Activated CD8-positive, alpha-beta T cell treated with anti-CD3 and anti-CD28 coated beads, Interleukin-2, amount 10 ng/mL, durations not matched to agents 7 days and 5 days (primary cell): ENCODE results near the gene DSCAM. TPM values are rescaled to one million over a fixed set of nuclear protein-coding genes. Genes with fewer than 3 reads are reported as not detected.
"Not testable (repeated sequence)": the region's sequence is repeated elsewhere in the genome, so short reads cannot be mapped to it uniquely, and the experiment has no call there.

Experiments
- ATAC-seq: fragments of 150-1000 bp; cut with Tn5 transposase; one replicate; pipeline ENCODE4 v1.10.0; 2021; ENCODE audit warnings: moderate library complexity
- CTCF ChIA-PET: fragments of 350-600 bp; sonication (Branson Sonifier 250); formaldehyde crosslinking; loops from one replicate; lab custom pipeline; 2021; ENCODE audit warnings: antibody characterized with exemption; lab: Charles Lee
- POLR2A ChIA-PET: fragments of 350-600 bp; sonication (Branson Sonifier 250); formaldehyde crosslinking; loops from one replicate; lab custom pipeline; 2021; ENCODE audit warnings: antibody characterized with exemption; lab: Charles Lee
- DNase-seq: peaks from one replicate; pipeline ENCODE4 v3.0.0-alpha.2; 2020
- H3K27ac Mint-ChIP-seq: one replicate; pipeline ENCODE4 v1.8.0; 2021; ENCODE audit warnings: mild to moderate bottlenecking, mixed read lengths
- H3K27me3 Mint-ChIP-seq: one replicate; pipeline ENCODE4 v1.8.0; 2021; ENCODE audit warnings: low read depth, mixed read lengths
- H3K36me3 Mint-ChIP-seq: one replicate; pipeline ENCODE4 v1.8.0; 2021; ENCODE audit warnings: low read depth, mixed read lengths
- H3K4me1 Mint-ChIP-seq: one replicate; pipeline ENCODE4 v1.8.0; 2021; ENCODE audit warnings: low read depth, mixed read lengths
- H3K4me3 Mint-ChIP-seq: one replicate; pipeline ENCODE4 v1.8.0; 2021; ENCODE audit warnings: mild to moderate bottlenecking, mixed read lengths
- H3K9me3 Mint-ChIP-seq: one replicate; pipeline ENCODE4 v1.8.0; 2022; ENCODE audit warnings: mixed read lengths; ENCODE audit not compliant: insufficient read depth
- total RNA-seq, 2 experiments: library from RNA; stranded (reverse); gene quantifications; one replicate each; pipeline ENCODE4 v1.2.3, GENCODE V29; 2021

The DSCAM gene, protein sequence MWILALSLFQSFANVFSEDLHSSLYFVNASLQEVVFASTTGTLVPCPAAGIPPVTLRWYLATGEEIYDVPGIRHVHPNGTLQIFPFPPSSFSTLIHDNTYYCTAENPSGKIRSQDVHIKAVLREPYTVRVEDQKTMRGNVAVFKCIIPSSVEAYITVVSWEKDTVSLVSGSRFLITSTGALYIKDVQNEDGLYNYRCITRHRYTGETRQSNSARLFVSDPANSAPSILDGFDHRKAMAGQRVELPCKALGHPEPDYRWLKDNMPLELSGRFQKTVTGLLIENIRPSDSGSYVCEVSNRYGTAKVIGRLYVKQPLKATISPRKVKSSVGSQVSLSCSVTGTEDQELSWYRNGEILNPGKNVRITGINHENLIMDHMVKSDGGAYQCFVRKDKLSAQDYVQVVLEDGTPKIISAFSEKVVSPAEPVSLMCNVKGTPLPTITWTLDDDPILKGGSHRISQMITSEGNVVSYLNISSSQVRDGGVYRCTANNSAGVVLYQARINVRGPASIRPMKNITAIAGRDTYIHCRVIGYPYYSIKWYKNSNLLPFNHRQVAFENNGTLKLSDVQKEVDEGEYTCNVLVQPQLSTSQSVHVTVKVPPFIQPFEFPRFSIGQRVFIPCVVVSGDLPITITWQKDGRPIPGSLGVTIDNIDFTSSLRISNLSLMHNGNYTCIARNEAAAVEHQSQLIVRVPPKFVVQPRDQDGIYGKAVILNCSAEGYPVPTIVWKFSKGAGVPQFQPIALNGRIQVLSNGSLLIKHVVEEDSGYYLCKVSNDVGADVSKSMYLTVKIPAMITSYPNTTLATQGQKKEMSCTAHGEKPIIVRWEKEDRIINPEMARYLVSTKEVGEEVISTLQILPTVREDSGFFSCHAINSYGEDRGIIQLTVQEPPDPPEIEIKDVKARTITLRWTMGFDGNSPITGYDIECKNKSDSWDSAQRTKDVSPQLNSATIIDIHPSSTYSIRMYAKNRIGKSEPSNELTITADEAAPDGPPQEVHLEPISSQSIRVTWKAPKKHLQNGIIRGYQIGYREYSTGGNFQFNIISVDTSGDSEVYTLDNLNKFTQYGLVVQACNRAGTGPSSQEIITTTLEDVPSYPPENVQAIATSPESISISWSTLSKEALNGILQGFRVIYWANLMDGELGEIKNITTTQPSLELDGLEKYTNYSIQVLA (N-terminal part only)
- total RNA-seq, result not detected

DNA sequence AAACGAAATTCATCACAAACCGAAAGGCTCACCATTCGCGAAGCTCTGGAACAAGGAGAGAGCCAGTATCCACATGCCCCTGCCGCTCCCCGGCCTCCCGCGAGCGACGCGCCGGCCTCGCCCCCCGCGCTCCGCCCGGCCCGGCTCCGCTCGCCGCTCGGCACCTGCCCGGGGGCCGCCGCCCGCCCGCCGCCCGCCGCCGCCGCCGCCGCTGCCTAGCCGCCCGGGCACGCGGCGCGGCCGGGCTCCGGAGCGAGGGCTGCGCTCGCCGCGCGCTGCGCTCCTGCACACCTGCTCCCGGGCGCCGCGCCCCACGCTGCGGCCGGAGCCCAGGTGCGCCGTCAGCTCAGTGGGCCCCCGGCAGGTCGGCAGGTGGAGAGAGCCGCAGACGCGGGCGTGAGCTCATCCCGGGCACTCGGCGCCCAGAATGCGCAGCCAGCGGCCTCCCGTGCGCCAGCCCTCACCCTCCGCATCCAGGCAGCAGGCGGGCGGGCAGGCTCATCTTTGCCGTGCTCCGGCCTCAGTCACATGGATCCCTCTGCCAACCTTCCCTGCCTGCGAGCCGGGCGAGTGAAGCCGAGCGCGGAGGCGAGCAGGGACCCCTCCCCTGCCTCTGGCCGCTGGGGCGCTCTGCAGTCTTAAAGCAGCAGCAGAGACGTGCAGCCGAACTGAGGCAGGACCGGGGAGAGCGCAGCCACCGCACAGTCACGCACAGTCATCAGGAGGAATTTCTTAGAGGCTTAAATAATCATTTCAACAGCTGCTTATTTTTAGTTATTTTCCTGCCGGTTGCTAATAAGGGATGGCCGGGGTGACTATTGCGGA lies at the start of gene DSCAM:
Gene DSCAM, minus strand, starts transcription at position 572 of the 825 bp plus-strand sequence. Its CDS starts 497 bp downstream, at position 75.
- CTCF ChIA-PET, result no interaction called here
- no peaks in the 10 kb centered on the region for H3K4me1 Mint-ChIP-seq
- ATAC-seq (no peak), DNase-seq (no peak)
- H3K27me3 Mint-ChIP-seq, result peaks cover 33% of the 10 kb centered on the region
- no peak within 1 kb of the TSS for H3K4me3 Mint-ChIP-seq
- no peak within 1 kb of the TSS for H3K27ac Mint-ChIP-seq
- H3K9me3 Mint-ChIP-seq, result no peaks in the 10 kb centered on the region
- POLR2A ChIA-PET, result no interaction called here
- no peaks in the 10 kb centered on the region for H3K36me3 Mint-ChIP-seq

DNA sequence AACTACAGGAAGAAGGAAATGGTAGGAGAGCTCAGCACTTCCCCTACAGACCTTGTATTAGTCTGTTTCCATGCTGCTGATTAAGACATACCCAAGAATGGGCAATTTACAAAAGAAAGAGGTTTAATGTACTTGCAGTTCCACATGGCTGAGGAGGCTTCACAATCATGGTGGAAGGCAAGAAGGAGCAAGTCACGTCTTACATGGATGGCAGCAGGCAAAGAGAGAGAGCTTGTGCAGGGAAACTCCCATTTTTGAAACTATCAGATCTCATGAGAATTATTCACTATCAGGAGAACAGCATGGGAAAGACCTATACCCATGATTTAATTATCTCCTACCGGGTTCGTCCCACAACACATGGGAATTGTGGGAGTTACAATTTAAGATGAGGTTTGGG lies 48.7 kb upstream of the DSCAM start:
- ATAC-seq, H3K36me3 Mint-ChIP-seq, POLR2A ChIA-PET, H3K9me3 Mint-ChIP-seq, DNase-seq, H3K4me1 Mint-ChIP-seq, H3K27me3 Mint-ChIP-seq, CTCF ChIA-PET, H3K27ac Mint-ChIP-seq, H3K4me3 Mint-ChIP-seq: not testable (repeated sequence)

DNA sequence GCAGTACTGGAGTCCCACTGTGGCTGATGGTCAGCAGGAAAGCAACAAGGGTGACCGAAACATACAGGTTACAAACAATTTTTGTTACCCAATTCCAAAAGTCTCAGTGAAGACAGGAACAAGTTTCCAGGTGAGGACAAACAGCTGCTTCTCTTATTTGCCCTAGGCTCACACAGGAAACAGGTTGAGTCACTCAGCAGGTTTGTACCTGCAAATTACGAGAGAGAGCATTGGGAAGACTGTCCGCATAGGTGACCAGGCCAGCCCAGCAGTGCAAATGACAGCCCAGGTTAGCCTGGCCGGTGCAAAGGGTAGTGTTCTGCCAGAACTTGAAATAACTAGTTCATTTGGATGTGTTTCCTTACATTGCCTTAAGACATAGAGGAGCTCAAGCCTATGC lies 40.0 kb upstream of the DSCAM start:
- ATAC-seq (no peak), DNase-seq (no peak)
- no peaks in the 10 kb centered on the region for H3K9me3 Mint-ChIP-seq
- H3K36me3 Mint-ChIP-seq, result no peaks in the 10 kb centered on the region
- no peak overlapping the region for H3K4me3 Mint-ChIP-seq
- no peaks in the 10 kb centered on the region for H3K27me3 Mint-ChIP-seq
- ChIA-PET CTCF (no interaction called here), POLR2A (no interaction called here)
- H3K27ac Mint-ChIP-seq, result no peak overlapping the region
- no peaks in the 10 kb centered on the region for H3K4me1 Mint-ChIP-seq

DNA sequence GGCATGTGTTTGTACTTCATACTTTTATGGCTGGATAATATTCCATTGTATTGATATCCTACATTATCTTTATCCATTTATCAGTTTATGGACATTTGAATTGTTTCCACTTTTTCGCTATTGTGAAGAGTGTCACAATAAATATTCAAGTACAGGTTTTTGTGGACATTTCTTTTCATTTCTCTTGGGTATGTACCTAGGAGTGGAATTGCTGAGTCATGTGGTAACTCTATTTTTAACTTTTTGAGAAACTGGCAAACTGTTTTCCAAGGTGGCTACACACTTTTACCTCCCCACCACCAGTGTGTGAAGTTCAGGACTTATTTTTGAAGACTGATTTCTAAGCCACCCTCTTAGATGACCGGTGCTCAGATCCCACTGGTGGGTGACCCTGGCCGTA lies 39.0 kb upstream of the DSCAM start:
- DNase-seq, result no peak

DNA sequence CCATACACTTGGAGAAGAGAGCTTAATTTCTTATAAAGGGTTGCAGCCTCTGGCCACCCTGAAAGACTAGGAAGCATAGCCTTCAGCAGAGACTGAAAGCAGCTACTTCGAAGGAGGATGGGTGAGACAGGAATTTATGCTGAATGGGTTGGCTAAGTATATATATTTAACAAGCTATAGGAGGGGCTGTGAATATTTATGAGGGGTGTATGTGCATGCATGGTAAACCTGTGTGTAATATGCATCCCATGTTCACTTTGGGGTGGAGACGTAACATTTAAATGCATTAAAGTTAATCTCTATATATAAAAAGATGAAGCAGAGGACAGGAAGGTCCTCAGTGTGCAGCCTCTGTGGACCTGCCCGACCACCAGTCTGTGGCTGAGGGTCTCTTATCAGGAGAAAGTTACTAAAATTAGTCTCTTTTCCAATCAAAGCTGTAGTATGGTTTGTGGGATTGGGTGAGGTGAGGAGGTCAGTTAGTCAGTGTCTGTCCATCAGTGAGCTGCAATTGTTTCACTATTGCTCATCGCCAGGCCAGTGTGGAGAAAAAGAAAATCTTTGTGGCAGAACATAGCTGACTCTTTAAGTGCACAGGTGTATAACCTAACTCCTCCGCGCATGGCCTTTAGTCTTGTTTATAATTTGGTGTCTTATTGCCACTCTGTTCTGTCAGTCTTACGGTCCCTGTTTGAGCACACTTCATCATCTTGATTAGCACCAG lies 35.4 kb upstream of the DSCAM start:
- ChIA-PET CTCF (no interaction called here), POLR2A (no interaction called here)
- Mint-ChIP-seq H3K27me3 (no peaks in the 10 kb centered on the region), H3K27ac (no peak overlapping the region), H3K9me3 (no peaks in the 10 kb centered on the region), H3K4me3 (no peak overlapping the region), H3K36me3 (no peaks in the 10 kb centered on the region), H3K4me1 (no peaks in the 10 kb centered on the region)
- DNase-seq (no peak), ATAC-seq (no peak)

More for the DNA sequence above, 39.0 kb upstream of the DSCAM start:
- ATAC-seq, result no peak
- ChIA-PET POLR2A (no interaction called here), CTCF (no interaction called here)
- no peaks in the 10 kb centered on the region for H3K36me3 Mint-ChIP-seq
- H3K9me3 Mint-ChIP-seq, result no peaks in the 10 kb centered on the region
- no peak overlapping the region for H3K27ac Mint-ChIP-seq
- H3K4me3 Mint-ChIP-seq, result no peak overlapping the region
- H3K27me3 Mint-ChIP-seq, result no peaks in the 10 kb centered on the region
- H3K4me1 Mint-ChIP-seq, result no peaks in the 10 kb centered on the region

DNA sequence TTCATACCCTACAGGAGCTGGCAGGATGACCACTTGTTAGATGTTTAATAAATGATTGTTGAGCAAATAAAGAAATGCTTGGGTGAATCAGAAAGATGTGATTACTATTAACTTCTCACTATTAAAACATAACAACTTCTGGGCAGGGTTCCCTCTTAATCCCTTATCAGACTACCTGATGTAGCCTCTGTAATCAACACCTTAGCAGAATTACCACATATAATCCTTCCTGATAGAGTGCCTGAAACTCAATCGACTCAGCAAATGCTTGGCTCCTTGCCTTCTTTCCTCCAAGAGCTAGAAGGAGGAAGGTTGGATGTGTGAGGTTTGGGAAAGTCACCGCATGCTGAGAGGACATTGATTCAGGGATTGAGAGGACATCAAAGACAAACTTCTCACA lies 34.8 kb upstream of the DSCAM start:
- ATAC-seq, result no peak
- ChIA-PET POLR2A (no interaction called here), CTCF (no interaction called here)
- H3K36me3 Mint-ChIP-seq, result no peaks in the 10 kb centered on the region
- H3K27me3 Mint-ChIP-seq, result no peaks in the 10 kb centered on the region
- DNase-seq, result no peak
- no peaks in the 10 kb centered on the region for H3K4me1 Mint-ChIP-seq
- no peak overlapping the region for H3K27ac Mint-ChIP-seq
- H3K4me3 Mint-ChIP-seq, result no peak overlapping the region
- H3K9me3 Mint-ChIP-seq, result no peaks in the 10 kb centered on the region

DNA sequence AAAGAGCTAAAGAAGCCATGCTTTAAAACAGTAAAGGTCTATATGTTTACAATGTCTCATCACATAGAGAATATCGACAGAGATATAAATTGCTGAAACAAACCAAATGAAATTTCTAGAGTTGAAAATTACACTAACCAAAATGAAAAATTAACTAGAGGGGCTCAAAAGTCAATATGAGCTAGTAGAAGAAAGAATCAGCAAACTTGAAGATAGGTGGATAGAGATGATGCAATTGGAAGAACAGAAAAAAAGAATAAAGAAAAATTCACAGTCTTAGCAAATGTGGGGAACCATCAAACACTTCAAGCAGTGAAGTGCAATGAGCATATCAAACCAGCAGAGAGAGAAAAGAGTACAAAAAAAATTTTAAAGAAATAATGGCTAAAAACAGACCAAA lies 24.1 kb upstream of the DSCAM start:
- CTCF ChIA-PET, result no interaction called here
- ATAC-seq (no peak), DNase-seq (no peak)
- H3K4me1 Mint-ChIP-seq, result no peaks in the 10 kb centered on the region
- H3K27me3 Mint-ChIP-seq, result no peaks in the 10 kb centered on the region
- peaks cover 3% of the 10 kb centered on the region for H3K9me3 Mint-ChIP-seq
- no peak overlapping the region for H3K4me3 Mint-ChIP-seq
- POLR2A ChIA-PET, result no interaction called here
- no peaks in the 10 kb centered on the region for H3K36me3 Mint-ChIP-seq
- no peak overlapping the region for H3K27ac Mint-ChIP-seq

DNA sequence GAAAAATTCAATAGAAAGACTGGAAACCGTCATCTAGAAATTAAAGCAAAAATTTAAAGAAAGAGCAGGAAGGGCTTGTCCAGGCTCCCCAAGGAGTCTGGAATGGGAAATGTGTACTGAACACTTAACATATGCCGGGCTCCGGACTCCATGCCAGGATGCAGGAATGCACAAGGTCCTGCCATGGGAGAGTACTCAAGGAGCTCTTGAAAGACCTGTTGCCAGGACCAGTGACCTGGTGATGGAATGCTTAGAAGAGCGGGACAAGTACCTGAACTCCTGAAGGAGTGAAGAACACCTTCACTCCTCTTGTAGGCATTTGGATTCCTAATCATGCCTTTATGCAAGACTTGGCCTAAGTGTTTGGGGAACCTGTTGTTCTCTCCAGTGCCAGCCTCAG lies 16.9 kb upstream of the DSCAM start:
- no peaks in the 10 kb centered on the region for H3K9me3 Mint-ChIP-seq
- DNase-seq, result no peak
- no peaks in the 10 kb centered on the region for H3K4me1 Mint-ChIP-seq
- no peak for ATAC-seq
- H3K36me3 Mint-ChIP-seq, result no peaks in the 10 kb centered on the region
- H3K27me3 Mint-ChIP-seq, result no peaks in the 10 kb centered on the region
- CTCF ChIA-PET, result no interaction called here
- no peak overlapping the region for H3K4me3 Mint-ChIP-seq
- no peak overlapping the region for H3K27ac Mint-ChIP-seq
- POLR2A ChIA-PET, result no interaction called here

DNA sequence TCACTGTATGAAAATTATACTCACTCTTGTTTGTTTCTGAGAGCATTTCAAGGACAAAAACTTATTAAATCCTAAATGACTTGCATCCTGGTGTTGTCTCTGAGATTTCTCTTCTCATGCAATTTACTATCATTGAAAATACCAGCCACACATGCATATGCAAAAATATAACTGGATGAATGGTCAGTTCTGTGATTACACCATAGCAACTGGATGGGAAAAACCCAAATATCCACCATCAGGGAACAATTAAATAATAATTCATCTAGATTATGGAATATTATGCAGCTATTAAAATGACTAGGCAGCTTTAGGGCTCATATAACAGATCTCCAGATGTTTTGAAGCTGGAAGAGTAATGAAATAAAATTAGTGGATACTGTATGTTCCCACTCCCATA lies 11.6 kb upstream of the DSCAM start:
- ChIA-PET POLR2A (no interaction called here), CTCF (no interaction called here)
- Mint-ChIP-seq H3K27me3 (no peaks in the 10 kb centered on the region), H3K36me3 (no peaks in the 10 kb centered on the region), H3K27ac (no peak overlapping the region), H3K4me1 (no peaks in the 10 kb centered on the region), H3K9me3 (no peaks in the 10 kb centered on the region), H3K4me3 (no peak overlapping the region)
- no peak for ATAC-seq
- no peak for DNase-seq

DNA sequence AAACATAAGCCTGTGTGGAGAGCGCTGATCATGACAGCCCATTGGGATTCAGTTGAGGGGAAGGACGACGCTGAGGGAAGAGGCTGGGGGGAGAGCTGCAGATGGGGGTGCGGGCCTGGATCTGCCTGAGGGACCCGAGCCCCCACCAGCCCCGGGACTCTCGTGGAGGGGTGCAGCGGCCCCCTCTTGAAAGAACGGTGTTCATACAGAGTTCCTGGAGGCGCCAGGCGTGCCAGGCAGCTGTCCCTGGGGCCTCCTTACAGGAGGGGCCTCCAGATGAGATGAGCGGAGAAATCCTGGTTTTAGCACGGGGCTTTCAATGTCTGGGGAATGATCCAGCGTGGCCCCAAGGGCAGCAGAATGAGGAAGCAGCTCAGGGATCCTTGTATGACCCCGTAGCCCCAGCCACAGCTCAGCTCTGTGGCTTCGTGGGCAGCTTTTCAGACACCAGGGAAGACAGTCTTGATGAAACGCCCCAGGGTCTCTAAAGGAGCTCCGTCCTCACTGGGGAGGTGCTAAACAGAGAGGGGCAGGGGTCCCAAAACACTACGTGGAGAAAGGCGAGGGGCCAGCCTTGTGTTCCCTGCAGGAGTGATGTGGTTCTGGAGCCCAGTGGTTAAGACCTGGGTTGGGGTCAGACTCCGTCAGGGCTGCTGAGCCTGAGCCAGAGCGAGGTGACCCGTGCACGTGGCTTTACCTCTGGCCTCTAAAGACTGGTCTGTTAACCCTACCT lies 7.2 kb upstream of the DSCAM start:
- Mint-ChIP-seq H3K36me3 (no peaks in the 10 kb centered on the region), H3K9me3 (no peaks in the 10 kb centered on the region), H3K4me3 (no peak overlapping the region), H3K27me3 (no peaks in the 10 kb centered on the region), H3K27ac (no peak overlapping the region), H3K4me1 (no peaks in the 10 kb centered on the region)
- ATAC-seq (no peak), DNase-seq (no peak)
- ChIA-PET POLR2A (no interaction called here), CTCF (no interaction called here)
